ENCODE measurements around the gene AVPR2. TPM values are rescaled to one million over a fixed set of nuclear protein-coding genes. Genes with fewer than 3 reads are reported as not detected.

Gene AVPR2
- total RNA-seq, 2 donors from 2014 or later, result 2.3 to 4.7 TPM

DNA sequence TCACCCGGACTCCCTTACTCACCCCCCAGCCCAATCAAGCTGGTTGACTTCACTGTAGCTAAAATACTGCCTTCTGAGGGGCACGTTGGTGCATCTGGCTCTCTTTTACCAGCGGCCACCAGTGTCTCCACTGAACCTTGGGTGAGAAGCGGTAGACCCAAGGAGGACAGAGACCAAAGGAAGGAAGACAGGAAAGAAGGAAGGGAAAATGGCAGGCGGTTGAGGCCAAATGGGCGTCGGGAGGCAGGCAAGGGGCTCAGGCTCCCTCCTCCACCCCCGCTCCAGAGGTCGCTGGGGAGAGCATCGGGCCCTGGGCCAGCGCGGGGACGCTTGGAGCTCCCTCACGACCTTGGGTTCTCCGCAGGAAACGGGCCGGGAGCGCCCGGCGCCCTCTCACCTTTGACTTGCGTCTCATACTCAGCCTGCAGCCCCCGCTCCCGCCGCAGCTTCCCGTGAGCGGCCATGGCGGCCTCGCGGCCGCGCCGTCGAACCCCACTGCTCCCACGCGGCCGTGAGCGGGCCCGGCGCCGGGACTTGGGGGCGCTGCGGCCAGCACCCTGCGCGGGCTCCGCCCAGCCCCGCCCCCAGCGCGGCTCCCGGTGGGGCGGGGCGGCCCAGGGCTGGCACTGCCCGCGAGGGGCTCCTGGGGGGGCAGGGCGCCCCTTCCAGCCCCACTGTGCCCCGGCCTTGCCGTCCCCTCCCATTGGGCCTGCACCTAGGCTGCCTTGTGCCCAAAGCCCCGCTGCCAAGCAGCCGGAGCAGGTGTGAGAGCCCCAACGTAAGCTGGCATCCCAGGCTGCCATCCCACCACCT, 21.5 kb downstream of the AVPR2 start, which contains the start of gene ARHGAP4:
Gene ARHGAP4, minus strand, starts transcription at position 526 of the 813 bp plus-strand sequence. Its CDS starts 62 bp downstream, at position 464.
- H3K9me3 ChIP-seq, result no peaks in the 10 kb centered on the region
- TF ChIP-seq, protein P1, sequence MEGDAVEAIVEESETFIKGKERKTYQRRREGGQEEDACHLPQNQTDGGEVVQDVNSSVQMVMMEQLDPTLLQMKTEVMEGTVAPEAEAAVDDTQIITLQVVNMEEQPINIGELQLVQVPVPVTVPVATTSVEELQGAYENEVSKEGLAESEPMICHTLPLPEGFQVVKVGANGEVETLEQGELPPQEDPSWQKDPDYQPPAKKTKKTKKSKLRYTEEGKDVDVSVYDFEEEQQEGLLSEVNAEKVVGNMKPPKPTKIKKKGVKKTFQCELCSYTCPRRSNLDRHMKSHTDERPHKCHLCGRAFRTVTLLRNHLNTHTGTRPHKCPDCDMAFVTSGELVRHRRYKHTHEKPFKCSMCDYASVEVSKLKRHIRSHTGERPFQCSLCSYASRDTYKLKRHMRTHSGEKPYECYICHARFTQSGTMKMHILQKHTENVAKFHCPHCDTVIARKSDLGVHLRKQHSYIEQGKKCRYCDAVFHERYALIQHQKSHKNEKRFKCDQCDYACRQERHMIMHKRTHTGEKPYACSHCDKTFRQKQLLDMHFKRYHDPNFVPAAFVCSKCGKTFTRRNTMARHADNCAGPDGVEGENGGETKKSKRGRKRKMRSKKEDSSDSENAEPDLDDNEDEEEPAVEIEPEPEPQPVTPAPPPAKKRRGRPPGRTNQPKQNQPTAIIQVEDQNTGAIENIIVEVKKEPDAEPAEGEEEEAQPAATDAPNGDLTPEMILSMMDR (IDR thresholded peaks at IDR 0.05), result no peak
- DNase-seq (ENCODE audit: low spot score), result no peak
- no peaks in the 10 kb centered on the region for H3K27me3 ChIP-seq
- H3K4me3 ChIP-seq, result peak within 1 kb of the TSS; percentile 41 to 64
- H3K36me3 ChIP-seq, result peaks cover 14% of the 10 kb centered on the region
- peaks cover 0 to 60% of the 10 kb centered on the region in 2 donors for H3K4me1 ChIP-seq
- peak within 1 kb of the TSS; percentile 90 for H3K27ac ChIP-seq

DNA sequence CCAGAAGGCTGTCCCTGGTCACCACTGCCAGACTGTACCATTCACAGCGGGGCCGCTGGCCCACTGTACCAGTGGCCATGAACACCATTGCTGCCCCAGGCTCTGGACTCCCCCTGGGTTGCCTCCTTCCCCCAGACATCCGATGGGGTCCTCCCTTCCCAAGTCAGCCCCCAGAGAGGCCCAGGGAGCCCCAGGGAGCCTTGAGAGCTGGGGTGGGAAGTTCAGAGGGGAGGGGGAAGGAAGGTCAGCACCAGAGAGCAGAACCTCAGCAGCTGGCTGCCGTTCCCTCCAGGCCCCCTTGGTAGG, 22.0 kb downstream of the AVPR2 start:
- no peak for DNase-seq (ENCODE audit: low spot score)
- Histone ChIP-seq H3K27ac (peak overlapping the region; percentile 90), H3K4me1 (peaks cover 0 to 57% of the 10 kb centered on the region in 2 donors), H3K4me3 (peak overlapping the region in 1 of 2 donors; percentile 64), H3K9me3 (no peaks in the 10 kb centered on the region), H3K27me3 (no peaks in the 10 kb centered on the region), H3K36me3 (peaks cover 19% of the 10 kb centered on the region)
- TF ChIP-seq, protein P1 (IDR thresholded peaks at IDR 0.05), result no peak

DNA sequence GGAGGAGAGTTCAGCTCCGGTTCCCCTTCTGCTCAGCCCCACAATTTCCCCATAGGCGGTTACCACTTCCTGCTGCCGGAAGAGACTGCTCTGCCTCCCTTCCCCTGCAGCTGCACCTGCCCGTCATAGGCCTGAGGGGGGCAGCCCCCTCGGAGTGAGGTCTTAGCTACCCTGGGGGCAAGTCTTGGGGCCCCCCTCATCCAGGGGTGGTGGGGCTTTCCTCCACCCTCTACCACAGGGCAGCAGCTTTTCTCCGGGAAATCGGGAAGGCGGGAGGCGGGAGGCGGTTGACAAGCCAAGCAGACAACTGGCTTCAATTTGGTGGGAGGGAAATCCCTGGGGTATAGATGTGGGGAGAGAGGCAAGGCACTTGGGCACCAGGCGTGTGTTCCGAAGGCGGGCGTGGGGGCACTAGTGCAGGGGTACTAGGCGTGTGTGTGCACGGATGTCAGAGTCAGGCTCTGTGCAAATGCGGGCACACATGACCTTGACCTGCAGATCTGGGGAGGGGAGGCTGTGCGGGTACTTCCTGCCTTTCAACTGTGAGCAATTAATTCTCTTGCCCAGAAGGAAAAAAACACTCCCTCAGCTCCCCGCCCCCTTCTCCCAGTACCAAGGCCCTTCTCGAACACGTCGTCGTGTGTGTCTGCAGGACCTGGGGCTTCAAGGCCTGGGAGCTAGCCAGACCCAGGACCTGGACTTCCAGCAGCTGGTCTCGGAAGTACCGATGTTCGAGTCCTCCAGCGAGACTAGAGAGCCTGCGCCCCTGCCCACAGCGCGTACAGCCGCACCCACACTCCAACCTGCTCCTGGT, 22.6 kb downstream of the AVPR2 start:
- no peaks in the 10 kb centered on the region for H3K9me3 ChIP-seq
- no peak for DNase-seq (ENCODE audit: low spot score)
- peak overlapping the region; percentile 41 to 64 for H3K4me3 ChIP-seq
- TF ChIP-seq, protein P1 (IDR thresholded peaks at IDR 0.05), result no peak
- H3K36me3 ChIP-seq, result peaks cover 24% of the 10 kb centered on the region
- H3K4me1 ChIP-seq, result peaks cover 0 to 51% of the 10 kb centered on the region in 2 donors
- peak overlapping the region; percentile 90 for H3K27ac ChIP-seq
- no peaks in the 10 kb centered on the region for H3K27me3 ChIP-seq

DNA sequence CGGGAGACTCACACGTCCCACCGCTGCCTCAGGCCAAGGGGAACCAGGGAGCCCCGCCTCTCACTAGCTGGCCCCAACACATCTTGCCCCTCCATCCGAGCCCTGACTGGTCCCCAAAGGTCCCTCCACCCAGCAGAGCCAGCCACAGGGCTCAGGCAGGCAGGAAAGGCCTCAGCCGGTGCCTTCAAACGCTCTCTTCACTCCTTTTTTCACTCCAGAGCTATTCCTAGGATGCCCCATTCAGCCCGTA, 23.1 kb downstream of the AVPR2 start:
- Histone ChIP-seq H3K4me1 (peaks cover 0 to 48% of the 10 kb centered on the region in 2 donors), H3K9me3 (no peaks in the 10 kb centered on the region), H3K27ac (peak overlapping the region; percentile 90), H3K4me3 (peak overlapping the region; percentile 41 to 64), H3K36me3 (peaks cover 26% of the 10 kb centered on the region), H3K27me3 (no peaks in the 10 kb centered on the region)
- DNase-seq (ENCODE audit: low spot score), result no peak
- TF ChIP-seq, protein P1 (IDR thresholded peaks at IDR 0.05), result no peak

DNA sequence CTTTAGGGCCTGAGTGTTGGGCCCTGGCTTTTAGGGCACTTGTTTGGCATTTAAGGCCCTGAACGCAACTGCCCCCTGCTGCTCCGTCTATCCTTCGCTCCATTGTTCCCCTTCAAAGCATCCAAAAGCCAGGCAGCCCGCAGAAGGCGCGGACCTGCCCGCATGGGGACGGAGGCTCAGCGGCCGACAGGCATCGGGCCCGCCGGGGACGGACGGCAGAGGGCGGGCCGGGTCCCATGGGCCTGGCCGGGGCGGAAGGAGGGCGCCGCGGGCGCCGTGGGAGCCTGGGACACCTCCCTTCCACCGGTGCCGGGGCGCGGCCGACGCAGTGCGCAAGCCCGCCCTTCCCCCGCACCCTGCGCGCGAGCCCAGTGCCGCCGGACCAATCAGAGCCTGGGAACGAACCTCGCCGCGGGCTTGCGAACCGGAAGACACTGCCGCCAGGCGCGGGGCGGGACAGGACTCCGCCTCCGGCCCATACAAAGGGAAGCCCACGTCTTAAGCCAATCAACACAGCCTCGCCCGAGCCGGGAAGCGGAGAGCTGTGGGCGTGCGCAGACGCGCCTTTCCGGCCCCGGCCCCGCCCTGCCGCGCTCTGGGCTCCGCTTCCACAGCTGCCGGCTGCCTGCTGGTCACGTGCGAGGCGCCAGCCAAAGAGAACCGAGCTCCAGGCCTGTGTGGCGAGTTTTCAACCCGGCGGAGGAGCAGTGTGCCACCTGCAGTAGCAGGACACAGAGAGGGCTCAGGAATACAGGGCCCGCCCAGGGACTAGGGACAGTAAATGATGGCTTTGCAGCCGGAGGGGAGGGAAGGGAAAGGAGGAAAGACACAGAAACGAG, 23.7 kb downstream of the AVPR2 start:
- no peaks in the 10 kb centered on the region for H3K9me3 ChIP-seq
- H3K27me3 ChIP-seq, result no peaks in the 10 kb centered on the region
- H3K4me3 ChIP-seq, result peak overlapping the region; percentile 41 to 64
- TF ChIP-seq, protein P1 (IDR thresholded peaks at IDR 0.05), result peak in 1 of 2 donors; percentile 42
- H3K36me3 ChIP-seq, result peaks cover 26% of the 10 kb centered on the region
- peaks cover 0 to 43% of the 10 kb centered on the region in 2 donors for H3K4me1 ChIP-seq
- peak overlapping the region; percentile 90 for H3K27ac ChIP-seq
- peak; percentile 97 for DNase-seq (ENCODE audit: low spot score)
